ENCODE data around the gene KIF19. TPM values are rescaled to one million over a fixed set of nuclear protein-coding genes. Genes with fewer than 3 reads are reported as not detected.

KIF19 gene
- total RNA-seq, 1 experiment from 2014 or later, result not detected

DNA sequence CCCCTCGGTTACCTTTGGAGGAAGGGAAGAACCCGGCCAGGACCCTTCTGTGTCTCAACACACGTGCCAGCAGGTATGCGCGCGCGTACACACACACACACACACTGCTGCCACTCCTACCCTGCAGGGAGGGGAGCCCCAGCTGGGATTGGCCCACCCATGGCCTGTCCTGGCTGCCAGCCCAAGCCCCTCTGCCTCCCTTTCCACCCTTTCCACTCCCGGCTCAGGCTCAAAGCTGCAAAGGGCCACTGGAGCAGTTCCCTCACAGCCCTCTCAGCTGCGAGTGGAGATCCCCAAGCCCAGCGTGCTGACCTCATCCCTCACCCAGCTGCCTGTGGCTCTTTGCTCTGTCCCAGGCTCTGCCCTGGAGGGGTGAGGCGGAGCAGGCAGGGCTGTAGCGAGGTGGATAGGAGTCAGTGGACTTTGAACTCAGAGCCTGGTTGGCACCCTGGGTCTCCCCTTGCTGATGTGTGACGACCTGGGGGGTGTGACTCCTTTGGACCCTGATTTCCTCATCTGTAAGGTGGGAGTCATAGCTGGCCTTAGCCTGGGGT lies 14.5 kb downstream of the KIF19 start:
- no peak for DNase-seq (ENCODE audit: low read depth)

DNA sequence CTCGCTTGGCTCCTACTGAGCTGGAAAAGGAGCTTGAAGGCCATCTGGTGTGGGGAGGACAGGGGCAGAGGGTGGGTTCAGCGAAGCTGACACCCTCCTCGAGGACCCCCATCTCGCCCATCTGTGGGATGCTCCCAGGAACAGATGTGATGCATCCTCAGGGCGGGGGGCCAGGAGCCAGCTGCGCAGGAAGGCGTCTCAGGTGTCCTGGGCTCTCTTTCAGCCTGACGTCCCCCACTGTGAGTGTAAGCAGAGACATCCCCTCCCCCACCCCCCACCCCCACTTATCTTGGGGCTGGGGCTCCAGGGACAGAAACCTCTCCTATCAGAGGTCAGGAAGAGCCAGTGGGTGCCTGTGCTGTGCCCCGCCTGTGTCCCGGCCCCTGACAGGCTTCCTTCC lies 16.2 kb downstream of the KIF19 start:
- DNase-seq (ENCODE audit: low read depth), result no peak

DNA sequence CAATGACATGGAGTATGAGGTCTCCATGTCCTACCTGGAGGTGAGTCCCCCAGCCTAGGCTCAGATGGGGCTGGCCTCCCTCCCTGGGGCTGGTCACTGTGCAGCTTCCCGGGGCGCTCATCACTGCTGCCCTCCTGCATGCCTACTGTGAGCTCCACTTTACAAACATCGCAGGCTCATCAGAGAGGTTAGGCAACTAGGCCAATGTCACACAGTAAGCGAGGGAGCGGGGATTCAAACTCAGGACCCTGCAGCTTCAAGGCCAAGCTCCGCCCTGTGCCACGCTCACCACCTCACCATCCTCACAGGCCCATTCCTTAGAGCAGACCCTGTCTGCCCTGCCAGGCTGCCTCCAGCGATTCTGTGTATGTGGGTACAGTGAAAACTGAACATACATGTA lies 17.1 kb downstream of the KIF19 start:
- no peak for DNase-seq (ENCODE audit: low read depth)

DNA sequence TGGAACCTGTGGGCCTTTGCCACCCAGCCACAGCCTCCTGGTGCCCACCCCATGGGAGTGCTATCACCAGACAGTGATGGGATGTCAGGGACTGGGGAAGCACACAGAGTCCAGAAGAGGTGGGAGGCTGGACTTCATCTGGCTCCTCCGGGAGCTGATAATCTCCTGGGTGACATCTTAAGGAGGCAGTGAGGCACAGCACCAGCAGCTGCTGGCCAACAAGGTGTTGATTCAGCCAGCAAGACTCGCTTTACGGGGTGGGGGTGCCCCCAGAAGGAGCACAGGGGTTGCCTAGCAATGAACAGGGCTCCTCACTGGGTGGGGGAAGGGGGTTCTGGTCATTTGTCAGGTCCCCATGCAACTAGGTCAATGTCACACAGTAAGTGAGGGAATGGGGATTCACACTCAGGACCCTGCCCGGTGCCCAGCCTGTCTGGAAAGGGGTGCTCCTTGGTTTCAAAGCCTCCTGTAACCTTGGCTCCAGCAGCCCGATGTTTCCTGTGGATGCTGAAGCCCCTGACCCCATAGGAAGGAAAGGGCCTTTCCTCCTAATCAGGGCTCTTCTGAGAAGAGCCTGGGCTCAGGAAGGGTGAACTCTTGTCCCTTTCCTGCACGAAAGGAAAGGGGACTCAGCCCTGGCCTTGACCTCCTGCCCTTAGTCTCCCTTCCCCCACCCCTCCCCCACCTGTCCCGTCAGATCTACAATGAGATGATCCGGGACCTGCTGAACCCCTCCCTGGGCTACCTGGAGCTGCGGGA lies 17.7 kb downstream of the KIF19 start:
- no peak for DNase-seq (ENCODE audit: low read depth)

DNA sequence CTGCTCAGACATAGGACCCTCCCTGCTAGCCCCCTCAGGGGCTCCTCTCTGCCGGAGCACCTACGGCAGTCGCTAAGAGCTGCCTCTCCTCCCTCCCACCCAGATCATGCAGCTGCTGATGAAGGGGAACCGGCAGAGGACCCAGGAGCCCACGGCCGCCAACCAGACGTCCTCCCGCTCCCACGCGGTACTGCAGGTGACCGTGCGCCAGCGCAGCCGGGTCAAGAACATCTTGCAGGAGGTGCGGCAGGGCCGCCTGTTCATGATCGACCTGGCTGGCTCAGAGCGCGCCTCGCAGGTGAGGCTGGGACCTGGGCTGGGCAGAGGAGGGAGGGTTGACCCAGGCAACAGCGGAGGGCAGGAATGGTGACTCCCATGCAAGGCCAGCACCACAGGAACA lies 18.6 kb downstream of the KIF19 start:
- no peak for DNase-seq (ENCODE audit: low read depth)

DNA sequence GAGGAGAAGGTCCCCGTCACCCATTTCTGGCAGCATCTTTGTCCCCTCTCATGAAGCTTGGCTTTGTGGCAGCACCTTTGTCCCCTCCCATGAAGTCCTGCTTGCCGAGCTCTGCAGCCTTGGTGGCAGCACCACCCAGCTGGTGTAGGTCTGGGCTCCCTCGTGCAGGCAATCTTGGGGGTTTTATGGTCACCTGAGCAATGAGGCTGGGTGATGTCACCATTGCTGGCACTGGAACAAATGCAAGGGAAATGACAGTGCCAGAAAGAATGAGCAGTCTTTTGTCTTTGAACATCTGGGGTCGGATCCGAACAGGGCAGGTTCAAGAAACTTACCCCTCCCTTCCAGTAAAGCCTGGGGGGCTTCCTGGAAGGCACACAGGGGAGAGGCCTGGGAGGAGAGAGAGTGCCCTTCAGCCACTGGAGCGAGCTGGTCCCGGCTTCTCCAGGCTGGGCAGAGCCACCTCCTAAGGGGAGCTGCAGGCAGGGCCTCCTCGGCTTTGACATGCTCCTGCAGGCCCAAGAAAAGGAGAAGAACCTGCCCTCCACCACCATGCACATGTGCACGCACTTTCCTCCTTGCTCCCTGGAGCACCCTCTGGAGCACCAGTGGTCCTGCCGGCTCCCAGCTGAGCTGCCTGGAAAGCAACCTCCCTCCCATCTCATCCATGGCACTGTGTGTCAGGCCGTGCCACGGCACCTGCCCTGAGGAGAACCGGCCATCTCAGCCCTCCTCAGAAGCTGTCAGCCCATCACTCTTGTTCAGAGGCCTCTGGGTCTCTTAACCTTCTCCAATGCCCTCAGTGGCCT lies 19.6 kb downstream of the KIF19 start:
- no peak for DNase-seq (ENCODE audit: low read depth)

DNA sequence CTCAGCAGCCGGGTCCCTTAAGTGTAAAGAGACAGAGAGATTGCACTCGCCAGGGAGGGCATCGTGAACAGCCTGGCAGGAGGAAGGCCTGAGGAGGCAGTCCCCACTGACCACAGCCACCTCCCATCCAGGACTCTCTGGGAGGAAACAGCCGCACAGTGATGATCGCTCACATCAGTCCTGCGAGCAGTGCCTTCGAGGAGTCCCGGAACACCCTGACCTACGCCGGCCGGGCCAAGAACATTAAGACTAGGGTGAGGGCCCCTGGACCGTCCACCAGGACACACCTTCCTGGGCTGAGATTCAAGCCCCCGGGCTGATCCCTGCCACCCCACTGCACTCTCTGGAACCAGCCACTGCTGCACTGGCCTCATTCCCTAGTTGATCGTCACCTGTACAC lies 21.6 kb downstream of the KIF19 start:
- DNase-seq (ENCODE audit: low read depth), result no peak

DNA sequence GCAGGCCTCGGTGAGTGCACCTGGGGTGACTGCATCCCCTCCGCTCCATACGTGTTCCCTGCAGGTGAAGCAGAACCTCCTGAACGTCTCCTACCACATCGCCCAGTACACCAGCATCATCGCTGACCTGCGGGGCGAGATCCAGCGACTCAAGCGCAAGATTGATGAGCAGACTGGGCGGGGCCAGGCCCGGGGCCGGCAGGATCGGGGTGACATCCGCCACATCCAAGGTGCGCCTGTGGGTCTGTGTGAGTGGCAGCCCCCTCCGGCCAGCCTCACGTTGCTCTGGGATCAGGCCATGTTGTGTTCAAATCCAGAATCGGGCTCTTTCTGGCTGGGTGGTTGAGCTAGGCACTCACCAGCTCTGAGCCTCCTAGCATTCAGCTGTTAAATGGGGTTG lies 23.1 kb downstream of the KIF19 start:
- DNase-seq (ENCODE audit: low read depth), result no peak

DNA sequence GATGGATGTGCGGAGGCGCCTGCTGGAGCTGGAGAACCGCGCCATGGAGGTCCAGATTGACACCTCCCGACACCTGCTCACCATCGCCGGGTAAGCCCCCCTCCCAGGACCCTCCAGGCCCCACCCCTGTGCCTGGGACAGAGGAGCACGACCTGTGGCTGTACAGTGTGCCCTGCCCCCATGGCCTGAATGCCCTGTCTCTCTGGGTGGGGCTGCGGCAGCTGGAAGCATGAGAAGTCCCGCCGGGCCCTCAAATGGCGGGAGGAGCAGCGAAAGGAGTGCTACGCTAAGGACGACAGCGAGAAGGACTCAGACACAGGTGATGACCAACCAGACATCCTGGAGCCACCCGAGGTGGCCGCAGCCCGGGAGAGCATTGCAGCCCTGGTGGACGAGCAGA lies 24.5 kb downstream of the KIF19 start:
- no peak for DNase-seq (ENCODE audit: low read depth)

DNA sequence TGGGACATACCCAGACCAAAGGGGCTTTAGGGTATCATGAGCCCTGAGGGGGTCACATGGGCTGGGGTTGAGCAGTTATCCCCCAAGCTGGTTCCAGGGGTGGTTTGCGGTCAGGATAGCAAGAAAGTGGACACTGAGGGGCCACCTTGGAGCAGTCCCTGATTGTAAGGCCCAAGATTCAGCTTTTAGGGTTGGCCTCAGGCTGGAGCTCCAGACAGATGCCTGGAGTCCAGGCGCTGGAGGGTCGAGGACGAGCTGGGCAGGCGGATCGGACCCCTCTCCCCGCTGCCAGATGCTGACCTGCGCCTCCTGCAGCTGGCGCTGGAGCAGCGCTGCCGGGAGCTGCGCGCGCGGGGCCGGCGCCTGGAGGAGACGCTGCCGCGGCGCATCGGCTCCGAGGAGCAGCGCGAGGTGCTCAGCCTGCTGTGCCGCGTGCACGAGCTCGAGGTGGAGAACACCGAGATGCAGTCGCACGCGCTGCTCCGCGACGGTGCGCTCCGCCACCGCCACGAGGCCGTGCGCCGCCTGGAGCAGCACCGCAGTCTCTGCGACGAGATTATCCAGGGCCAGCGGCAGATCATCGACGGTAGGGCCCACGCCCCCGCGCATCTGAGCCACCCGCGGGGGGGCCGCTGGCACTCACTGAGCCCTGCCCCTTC lies 25.7 kb downstream of the KIF19 start:
- no peak for DNase-seq (ENCODE audit: low read depth)

DNA sequence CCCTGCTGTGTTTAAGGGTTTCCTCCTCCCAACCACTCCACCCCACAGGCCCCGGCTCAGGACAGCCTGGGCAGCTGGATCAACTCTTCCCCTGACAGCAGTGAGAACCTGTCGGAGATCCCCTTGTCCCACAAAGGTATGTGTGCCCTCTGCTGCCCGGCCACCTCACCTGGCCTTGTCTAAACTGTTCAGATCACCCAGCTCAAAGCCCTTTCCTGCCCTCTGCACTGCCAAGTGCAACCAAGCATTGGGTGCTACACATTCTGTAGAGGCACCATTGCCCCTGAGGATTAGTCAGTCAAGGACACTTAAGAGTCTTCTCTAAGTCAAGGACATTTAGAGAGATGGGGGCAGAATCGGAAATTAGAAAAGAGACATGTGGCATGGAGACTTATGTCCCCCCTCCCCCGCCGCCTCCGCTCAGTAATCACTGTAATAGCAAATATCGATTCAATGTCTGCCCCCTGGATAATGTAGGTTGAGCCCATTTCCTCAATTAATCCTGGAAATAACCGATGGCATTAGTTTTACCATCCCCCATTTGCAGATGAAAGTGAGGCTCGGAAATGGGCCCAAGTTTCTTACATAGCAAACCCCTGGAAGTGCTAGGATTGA lies 27.5 kb downstream of the KIF19 start:
- no peak for DNase-seq (ENCODE audit: low read depth)

DNA sequence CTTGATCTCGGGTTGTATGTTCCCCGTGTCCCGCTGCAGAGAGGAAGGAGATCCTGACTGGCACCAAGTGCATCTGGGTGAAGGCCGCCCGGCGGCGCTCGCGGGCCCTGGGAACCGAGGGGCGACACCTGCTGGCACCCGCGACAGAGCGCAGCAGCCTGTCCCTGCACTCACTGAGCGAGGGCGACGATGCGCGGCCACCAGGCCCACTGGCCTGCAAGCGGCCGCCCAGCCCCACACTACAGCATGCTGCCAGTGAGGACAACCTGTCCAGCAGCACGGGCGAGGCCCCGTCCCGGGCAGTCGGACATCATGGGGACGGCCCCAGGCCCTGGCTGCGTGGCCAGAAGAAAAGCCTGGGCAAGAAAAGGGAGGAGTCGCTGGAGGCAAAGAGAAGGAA lies 28.1 kb downstream of the KIF19 start:
- no peak for DNase-seq (ENCODE audit: low read depth)

DNA sequence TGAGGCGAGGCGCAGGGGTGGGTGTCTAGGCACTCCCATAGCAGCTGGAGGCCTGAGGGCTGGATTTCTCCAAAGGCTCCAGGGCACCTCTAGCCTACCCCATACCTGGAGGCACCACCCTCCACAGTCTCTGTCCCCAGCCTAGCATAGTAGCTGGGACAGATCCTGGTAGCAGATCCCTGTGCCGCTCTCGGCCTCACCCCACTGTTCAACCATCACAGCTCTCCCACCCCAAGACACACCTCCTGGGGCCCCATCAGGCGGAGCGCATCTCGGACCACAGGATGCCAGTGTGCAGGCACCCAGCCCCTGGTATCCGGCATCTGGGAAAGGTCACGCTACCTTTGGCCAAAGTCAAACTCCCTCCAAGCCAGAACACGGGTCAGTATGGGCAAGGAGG lies 28.5 kb downstream of the KIF19 start:
- DNase-seq (ENCODE audit: low read depth), result no peak

DNA sequence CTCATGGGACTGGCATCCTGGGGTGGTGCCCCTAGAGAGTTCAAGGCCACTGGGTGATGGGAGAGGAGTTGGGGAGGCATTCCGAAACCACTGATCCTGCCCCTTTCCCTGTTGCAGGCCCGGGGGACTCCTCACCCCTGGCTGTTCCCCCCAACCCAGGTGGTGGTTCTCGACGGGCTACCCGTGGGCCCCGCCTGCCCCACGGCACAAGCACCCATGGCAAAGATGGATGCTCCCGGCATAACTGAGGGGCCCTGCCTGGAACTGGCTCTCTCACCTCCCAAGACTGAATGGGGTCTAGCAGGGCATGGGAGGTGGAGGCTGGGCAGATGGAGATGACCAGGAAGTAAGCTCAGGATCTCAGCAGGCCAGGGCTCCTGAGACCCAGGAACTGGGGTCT lies 29.0 kb downstream of the KIF19 start:
- DNase-seq (ENCODE audit: low read depth), result no peak

DNA sequence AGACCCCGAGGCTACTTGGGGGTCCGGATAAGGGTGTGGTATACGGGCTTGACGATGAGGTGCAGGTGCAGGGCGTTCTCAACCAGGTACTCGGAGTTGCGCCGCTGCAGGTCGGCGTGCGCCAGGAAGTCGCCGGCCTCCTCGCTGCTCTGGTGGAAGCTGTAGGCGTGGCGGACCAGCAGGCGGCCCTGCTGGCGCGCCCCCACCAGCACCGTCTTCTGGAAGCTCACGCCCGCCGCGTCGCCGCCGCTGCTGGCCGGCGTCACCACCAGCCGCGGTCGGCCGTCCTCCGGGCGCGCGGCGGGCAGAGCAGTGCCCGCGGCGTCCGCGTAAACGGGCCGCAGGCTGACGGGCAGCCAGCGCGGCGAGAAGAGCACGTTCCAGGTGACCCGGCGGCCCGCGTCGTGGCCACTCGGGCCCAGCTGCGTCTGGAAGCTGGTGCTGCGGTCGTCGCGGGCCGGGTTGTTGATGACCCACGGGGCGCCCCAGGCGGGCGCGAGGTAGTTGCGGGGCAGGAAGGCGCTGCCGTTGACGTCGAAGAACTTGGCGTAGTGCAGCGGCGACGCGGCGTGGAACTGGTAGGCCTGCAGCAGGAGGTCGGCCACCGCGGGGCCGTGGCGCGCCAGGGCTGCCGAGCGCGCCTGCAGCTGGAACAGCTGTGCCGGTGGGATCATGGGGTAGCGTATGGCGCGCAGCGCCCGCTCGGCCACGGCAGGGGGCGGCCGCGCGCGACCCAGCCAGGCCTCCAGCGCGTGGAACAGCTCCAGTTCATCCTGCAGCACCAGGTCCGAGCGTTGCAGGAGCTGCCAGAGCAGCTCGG lies 30.8 kb downstream of the KIF19 start:
- DNase-seq (ENCODE audit: low read depth), result no peak

DNA sequence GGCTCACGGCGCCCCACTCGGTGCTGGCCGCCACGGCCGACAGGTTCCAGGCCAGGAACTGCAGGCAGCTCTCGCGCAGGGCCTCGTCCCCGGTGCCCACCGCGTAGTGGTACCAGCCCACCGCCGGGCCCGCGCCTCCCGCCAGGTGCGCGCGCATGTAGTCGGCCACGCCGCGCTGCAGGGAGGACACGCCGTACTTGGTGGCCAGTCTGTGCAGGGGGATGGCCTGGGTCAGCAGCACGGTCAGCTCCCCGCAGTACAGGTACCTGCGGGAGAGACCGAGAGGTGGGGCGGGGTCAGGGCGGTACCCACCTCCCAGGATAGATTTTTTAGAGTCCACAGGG lies 31.4 kb downstream of the KIF19 start:
- no peak for DNase-seq (ENCODE audit: low read depth)

DNA sequence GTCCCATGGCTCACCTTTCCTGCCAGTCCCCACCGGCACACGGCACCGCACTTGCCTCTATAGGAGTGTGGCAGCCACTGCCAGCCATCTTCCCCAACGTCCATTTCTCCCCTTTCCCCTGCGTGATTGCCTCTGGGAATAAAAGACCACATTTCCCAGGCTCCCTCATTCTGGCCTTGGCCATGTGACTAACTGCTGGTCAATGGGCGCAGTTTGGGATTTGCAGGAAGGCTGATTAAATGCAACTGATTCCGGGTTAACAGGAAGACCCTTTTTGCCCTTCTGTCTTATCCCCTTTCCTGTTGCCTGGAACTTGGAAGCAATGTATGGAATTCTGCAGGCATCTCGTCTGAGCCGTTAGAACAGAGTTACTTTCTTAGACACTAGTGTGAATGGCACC lies 32.7 kb downstream of the KIF19 start:
- DNase-seq (ENCODE audit: low read depth), result no peak

DNA sequence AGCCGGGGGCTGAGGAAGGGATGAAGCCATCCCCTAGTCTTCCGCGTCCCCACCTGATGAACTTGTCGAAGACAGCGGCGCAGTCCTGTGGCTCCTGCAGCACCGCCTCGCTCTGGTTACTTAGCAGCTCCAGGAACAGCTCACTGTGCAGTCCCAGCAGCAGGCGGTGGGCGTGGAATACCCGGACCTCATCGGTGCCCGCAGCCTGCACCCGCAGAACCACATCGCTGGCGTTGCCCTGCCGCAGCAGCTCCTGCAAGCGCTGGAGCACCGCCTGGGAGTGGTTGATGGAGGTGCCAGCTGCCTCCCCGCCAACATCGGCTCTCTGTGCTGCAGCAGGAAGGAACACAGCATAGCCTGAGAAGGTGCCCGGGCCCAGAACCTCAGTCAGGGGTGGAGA lies 33.9 kb downstream of the KIF19 start:
- DNase-seq (ENCODE audit: low read depth), result no peak

DNA sequence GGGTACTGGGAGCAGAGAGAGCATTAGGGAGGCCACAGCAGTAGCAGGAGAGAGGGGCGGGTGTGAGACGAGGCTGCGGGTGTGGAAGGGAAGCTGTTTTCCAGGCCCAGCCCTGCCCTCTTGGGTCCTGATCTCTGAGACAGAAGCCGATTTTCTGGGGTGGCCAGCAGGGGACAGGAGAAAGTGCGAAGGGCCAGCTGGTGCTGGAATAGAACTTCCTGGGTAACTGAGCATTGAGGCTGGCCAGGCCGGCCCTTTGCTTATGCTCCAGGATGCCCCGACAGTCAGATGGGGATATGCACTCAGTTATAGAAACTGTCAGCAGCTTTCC lies 34.8 kb downstream of the KIF19 start:
- DNase-seq (ENCODE audit: low read depth), result no peak

DNA sequence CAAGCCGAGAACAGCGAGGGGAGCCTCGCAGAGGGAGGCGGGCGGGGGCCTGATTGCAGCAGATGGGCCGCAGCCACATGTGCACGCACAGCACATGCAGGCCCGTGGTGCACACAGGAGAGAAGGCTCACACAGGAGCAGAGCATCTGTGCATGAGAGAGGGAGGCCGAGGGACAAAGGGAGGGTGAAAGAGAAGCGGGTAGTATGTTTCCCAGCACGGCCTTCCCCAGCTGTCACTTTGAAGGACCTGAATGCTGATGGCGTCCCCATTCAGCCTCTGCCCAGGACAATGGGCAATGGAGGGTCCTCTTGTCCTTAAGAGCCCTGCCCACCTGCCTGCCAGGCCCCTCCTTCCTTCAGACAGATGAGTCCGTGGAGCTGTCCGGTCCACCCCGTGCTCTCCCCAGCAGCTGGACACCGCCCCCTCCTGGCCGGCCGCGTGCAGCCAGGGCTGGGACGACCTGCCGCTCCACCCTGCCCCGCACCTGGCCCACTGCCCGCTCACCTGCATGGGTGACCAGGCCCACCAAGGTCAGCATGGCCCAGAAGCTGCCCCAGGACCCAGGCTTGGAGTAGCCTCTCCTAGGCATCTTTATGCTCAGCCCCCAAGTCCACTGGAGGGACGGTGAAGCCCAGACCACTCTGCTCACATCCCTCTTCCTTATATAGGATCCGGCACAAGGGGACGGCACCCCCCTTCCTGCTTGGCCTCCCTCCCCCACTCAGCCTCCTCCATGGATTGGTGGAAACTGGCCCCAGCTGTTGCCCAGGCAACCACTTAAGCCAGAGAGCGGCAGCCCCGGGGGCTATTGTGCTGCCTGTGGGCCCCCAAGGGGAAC lies 35.4 kb downstream of the KIF19 start, which contains the start of gene BTBD17:
TSS of gene BTBD17 (minus strand) at position 639 of the 839 bp plus-strand sequence. CDS start at position 590, 49 bp downstream.
- no peak for DNase-seq (ENCODE audit: low read depth)
